Brain microvascular endothelial cell (primary cell): Measurements from ENCODE around the gene PHYKPL.
"Not testable (repeated sequence)": the region's sequence is repeated elsewhere in the genome, so short reads cannot be mapped to it uniquely, and the experiment has no call there.

ENCODE experiments used
- DNase-seq: peaks from one replicate; pipeline ENCODE4 v3.0.0-alpha.2; 2020
- H3K27ac ChIP-seq: fragments of 250-450 bp; sonication (Bioruptor Pico); 2 replicates; pipeline ENCODE4 v1.5.1; 2020; ENCODE audit warnings: mild to moderate bottlenecking, moderate library complexity
- H3K27me3 ChIP-seq: fragments of 250-450 bp; sonication (Bioruptor Pico); replicated peaks from 2 replicates; pipeline ENCODE4 v1.5.1; 2020; ENCODE audit warnings: mild to moderate bottlenecking
- H3K36me3 ChIP-seq: fragments of 250-450 bp; sonication (Bioruptor Pico); replicated peaks from 2 replicates; pipeline ENCODE4 v1.5.1; 2020; ENCODE audit warnings: mild to moderate bottlenecking
- H3K4me3 ChIP-seq: 2 replicates; pipeline ENCODE4 v1.5.1; 2011; ENCODE audit warnings: low read depth, mild to moderate bottlenecking, control low read depth, low read length, moderate library complexity
- in situ Hi-C: cut with HindIII; loops from 2 replicates; pipeline ENCODE4 v1.10.0; 2017; ENCODE audit warnings: low sequenced_read_pairs, low pct_ligation_motif_present
- TF ChIP-seq, protein P1 (sequence below): IDR thresholded peaks from 2 replicates; pipeline ENCODE4 v1.5.1; 2011; ENCODE audit warnings: low read depth, mild to moderate bottlenecking, moderate library complexity, low read length, control low read depth, inconsistent platforms; ENCODE audit errors: missing control alignments

Gene PHYKPL

GRCh38 chr5:178261666-178262600 lies 29.3 kb upstream of the PHYKPL start:
- no peaks in the 10 kb centered on the region for H3K36me3 ChIP-seq
- DNase-seq: no peak
- H3K4me3 ChIP-seq: no peak overlapping the region
- in situ Hi-C loops: no loop called here
- no peak overlapping the region for H3K27ac ChIP-seq
- H3K27me3 ChIP-seq: no peaks in the 10 kb centered on the region
- TF ChIP-seq, protein P1, sequence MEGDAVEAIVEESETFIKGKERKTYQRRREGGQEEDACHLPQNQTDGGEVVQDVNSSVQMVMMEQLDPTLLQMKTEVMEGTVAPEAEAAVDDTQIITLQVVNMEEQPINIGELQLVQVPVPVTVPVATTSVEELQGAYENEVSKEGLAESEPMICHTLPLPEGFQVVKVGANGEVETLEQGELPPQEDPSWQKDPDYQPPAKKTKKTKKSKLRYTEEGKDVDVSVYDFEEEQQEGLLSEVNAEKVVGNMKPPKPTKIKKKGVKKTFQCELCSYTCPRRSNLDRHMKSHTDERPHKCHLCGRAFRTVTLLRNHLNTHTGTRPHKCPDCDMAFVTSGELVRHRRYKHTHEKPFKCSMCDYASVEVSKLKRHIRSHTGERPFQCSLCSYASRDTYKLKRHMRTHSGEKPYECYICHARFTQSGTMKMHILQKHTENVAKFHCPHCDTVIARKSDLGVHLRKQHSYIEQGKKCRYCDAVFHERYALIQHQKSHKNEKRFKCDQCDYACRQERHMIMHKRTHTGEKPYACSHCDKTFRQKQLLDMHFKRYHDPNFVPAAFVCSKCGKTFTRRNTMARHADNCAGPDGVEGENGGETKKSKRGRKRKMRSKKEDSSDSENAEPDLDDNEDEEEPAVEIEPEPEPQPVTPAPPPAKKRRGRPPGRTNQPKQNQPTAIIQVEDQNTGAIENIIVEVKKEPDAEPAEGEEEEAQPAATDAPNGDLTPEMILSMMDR: no peak

GRCh38 chr5:178259623-178260536 lies 27.3 kb upstream of the PHYKPL start:
- H3K27me3 ChIP-seq: no peaks in the 10 kb centered on the region
- H3K4me3 ChIP-seq: no peak overlapping the region
- no peaks in the 10 kb centered on the region for H3K36me3 ChIP-seq
- in situ Hi-C loops: no loop called here
- H3K27ac ChIP-seq: no peak overlapping the region
- TF ChIP-seq, protein P1: no peak
- DNase-seq: no peak

GRCh38 chr5:178257650-178258049 lies 25.0 kb upstream of the PHYKPL start:
- in situ Hi-C loops: no loop called here
- no peak for DNase-seq
- no peak overlapping the region for H3K4me3 ChIP-seq
- H3K27ac ChIP-seq: no peak overlapping the region
- H3K36me3 ChIP-seq: no peaks in the 10 kb centered on the region
- H3K27me3 ChIP-seq: no peaks in the 10 kb centered on the region
- TF ChIP-seq, protein P1: no peak

GRCh38 chr5:178256746-178257145 lies 24.1 kb upstream of the PHYKPL start:
- Histone ChIP-seq H3K36me3 (no peaks in the 10 kb centered on the region), H3K27me3 (no peaks in the 10 kb centered on the region), H3K4me3 (no peak overlapping the region), H3K27ac (no peak overlapping the region)
- TF ChIP-seq, protein P1: no peak
- in situ Hi-C loops: no loop called here
- DNase-seq: no peak

- DNase-seq, in situ Hi-C loops, H3K4me3 ChIP-seq, H3K27ac ChIP-seq, H3K27me3 ChIP-seq, H3K36me3 ChIP-seq: not testable (repeated sequence)
These were observed 21.0 kb upstream of the PHYKPL start for GRCh38 chr5:178253632-178254031.

- H3K36me3 ChIP-seq: no peaks in the 10 kb centered on the region
- no peak for DNase-seq
- in situ Hi-C loops: no loop called here
- no peak overlapping the region for H3K27ac ChIP-seq
- TF ChIP-seq, protein P1: no peak
- H3K4me3 ChIP-seq: no peak overlapping the region
- H3K27me3 ChIP-seq: no peaks in the 10 kb centered on the region
These were observed 19.7 kb upstream of the PHYKPL start for GRCh38 chr5:178252258-178252657.
